ENCODE data around the gene MGA. TPM values are rescaled to one million over a fixed set of nuclear protein-coding genes. Genes with fewer than 3 reads are reported as not detected.

Gene MGA
- total RNA-seq (10 to 100 TPM; 42.6 to 46.6 TPM), total RNA-seq (205 to 305 reads per million in 2 donors)

DNA sequence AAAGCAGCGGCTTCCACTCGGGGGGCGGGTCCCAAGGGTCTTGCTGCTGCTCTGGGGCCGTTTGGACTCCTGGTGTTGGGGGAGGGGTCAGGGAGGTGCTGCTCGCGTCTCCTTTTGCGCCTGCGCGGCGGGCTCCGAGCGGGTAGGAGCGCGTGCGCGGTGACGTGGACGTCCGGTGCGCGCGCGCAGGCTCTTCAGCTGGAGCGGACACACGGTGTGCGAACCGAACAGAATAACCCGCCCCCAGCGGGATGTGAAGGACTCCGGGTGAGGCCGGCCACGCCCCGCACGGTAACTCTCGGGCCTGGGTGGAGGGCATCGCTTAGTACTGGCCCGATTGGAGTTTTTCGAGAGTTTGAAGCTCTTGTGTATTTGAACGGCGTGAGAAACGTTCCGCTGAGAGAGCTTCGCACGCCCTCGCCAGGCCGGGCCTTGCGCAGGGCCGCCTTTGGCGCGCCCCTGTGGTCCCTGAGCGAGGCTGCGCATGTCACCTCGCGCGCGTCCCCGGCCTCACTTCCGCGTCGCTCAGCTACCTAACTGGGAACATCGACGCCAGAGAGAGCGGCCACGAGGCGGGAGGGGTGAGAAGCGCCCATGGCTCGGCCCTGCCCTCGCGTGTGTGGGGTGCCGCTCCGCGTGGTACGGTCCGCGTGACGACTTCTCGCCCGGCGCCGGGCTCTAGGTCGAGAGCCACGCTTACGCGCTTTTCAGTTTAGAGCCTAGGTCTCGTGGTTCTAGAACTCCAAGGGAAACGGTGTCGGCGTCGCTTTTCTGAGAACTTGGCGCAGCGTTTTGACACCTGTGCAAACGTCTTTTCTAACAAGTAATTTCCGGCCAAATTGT, at the start of gene MGA:
TSS of gene MGA (plus strand) at position 171 of the 843 bp plus-strand sequence.
- H3K36me3 Mint-ChIP-seq (ENCODE audit: low read depth), result no peaks in the 10 kb centered on the region

DNA sequence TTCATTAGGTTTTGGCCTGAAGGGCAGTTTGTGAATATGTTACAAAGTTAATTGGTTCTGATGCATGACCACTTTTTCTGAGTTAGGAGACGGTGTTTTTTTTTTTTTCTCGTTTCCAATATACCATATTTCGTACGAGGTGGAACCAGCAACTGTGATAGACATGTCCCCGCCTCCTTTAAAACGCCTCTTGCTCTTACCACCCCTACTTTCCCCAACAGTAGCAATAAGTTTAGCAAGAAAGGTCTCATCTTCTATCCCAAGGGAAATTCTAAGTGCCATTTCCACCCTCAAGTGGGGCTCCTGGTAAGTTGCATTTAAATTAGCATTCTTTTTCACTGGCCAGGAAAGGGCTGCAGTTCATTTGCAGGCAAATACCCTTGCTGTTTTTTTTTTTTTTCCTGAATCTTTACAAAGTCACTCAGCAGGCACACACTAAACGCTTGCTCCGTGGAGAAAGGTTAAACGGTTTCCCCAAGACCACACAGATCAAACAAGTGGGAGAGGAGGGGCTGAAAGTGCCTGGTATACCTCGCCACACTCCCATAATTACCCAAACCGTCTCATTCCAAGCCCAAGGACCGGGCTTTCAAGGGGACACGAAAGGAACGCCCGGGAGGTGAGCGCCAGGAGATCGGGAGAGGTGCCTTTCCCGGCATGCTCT, 39.5 kb upstream of the MGA start:
- ATAC-seq, result peak; percentile 10
- Mint-ChIP-seq H3K27ac (peak overlapping the region; percentile 66), H3K36me3 (ENCODE audit: low read depth) (no peaks in the 10 kb centered on the region), H3K27me3 (no peaks in the 10 kb centered on the region), H3K4me3 (peak overlapping the region; percentile 76), H3K4me1 (peaks cover 8% of the 10 kb centered on the region)
- no peaks in the 10 kb centered on the region for H3K9me3 ChIP-seq (ENCODE audit: control insufficient read depth, low read length, poor library complexity, severe bottlenecking)
- DNase-seq, result no peak

More for the DNA sequence above, at the start of gene MGA:
- DNase-seq, result peak; percentile 81 to 87 (median 82)
- Mint-ChIP-seq H3K27me3 (no peaks in the 10 kb centered on the region), H3K4me3 (peak within 1 kb of the TSS; percentile 92), H3K27ac (peak within 1 kb of the TSS; percentile 98), H3K4me1 (peaks cover 30% of the 10 kb centered on the region)
- peak; percentile 82 for ATAC-seq
- H3K9me3 ChIP-seq (ENCODE audit: control insufficient read depth, low read length, poor library complexity, severe bottlenecking), result no peaks in the 10 kb centered on the region

DNA sequence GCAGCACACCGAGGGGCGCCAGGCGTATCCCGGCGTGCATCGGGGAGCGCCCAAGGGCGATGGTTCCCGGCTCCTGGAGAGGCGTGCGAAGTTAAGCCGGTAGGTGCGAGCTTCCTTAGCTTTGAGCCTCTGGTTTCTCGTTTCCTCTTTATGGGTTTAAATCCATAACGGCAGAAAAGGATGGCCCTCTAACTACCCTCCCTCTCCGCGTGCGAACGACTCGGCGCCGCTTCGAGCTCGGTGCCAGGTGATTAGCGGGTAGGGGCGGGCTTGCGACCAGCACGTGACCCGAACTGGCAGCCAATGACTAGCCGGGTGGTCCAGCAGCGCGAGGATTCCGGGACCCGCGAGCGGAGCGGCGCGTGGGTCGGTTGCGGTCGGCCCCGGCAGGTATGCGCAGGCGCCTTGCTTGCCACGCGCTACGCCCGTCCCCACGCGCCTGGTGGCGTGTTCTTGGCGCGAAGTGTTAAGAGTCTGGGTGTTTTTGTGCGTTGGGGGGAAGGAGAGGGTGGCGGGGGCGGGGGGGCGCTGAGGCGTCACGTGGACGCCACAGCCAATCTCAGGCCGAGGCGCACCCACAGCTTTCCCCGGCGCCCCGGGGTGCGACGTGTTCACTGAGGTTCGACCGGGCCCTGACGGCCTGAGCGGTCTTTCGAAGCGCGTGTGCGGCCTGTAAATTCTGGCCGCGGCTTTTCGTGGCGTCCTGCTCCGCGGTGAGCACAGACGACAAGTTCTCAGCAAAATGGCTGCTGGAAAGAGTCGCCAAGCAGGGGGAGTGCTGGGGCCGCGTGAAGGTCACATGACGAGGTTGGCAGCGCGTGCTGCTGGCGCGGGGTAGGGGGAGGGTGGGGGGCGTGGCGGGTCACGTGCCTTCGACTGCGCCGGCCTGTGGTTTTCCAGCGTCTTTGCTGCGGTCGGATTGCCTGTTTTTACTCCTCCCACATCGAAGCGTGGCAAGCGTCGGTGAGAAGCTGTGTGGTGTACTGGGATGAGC, 38.7 kb upstream of the MGA start:
- ATAC-seq, result peak; percentile 87

DNA sequence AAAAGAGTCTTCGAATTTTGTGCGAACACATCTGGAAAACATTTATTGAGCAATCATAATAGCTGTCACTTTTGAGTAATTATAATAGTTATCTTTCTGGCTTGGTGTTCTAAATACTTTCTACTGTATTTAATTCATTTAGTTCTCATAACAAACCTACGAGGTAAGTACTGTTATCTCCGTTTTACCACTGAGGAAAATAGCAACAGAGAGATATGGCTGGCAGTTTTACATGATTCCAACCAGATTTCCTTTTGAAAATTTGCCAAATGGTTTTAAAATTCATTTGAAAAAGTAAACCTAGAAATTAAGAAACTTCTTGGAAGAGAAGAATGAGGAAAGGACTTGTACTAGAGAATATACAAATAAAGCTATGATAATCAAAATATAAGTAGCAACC, 37.3 kb upstream of the MGA start:
- no peaks in the 10 kb centered on the region for H3K27me3 Mint-ChIP-seq
- ATAC-seq (no peak), DNase-seq (no peak)
- H3K4me1 Mint-ChIP-seq, result peaks cover 8% of the 10 kb centered on the region
- no peak overlapping the region for H3K27ac Mint-ChIP-seq
- no peak overlapping the region for H3K4me3 Mint-ChIP-seq
- H3K9me3 ChIP-seq (ENCODE audit: control insufficient read depth, low read length, poor library complexity, severe bottlenecking), result no peaks in the 10 kb centered on the region
- no peaks in the 10 kb centered on the region for H3K36me3 Mint-ChIP-seq (ENCODE audit: low read depth)

More for the DNA sequence above, 38.7 kb upstream of the MGA start:
- no peaks in the 10 kb centered on the region for H3K9me3 ChIP-seq (ENCODE audit: control insufficient read depth, low read length, poor library complexity, severe bottlenecking)
- peaks cover 8% of the 10 kb centered on the region for H3K4me1 Mint-ChIP-seq
- peak overlapping the region; percentile 66 for H3K27ac Mint-ChIP-seq
- H3K27me3 Mint-ChIP-seq, result no peaks in the 10 kb centered on the region
- H3K36me3 Mint-ChIP-seq (ENCODE audit: low read depth), result no peaks in the 10 kb centered on the region
- peak; percentile 58 to 64 (median 62) for DNase-seq
- peak overlapping the region; percentile 76 for H3K4me3 Mint-ChIP-seq

DNA sequence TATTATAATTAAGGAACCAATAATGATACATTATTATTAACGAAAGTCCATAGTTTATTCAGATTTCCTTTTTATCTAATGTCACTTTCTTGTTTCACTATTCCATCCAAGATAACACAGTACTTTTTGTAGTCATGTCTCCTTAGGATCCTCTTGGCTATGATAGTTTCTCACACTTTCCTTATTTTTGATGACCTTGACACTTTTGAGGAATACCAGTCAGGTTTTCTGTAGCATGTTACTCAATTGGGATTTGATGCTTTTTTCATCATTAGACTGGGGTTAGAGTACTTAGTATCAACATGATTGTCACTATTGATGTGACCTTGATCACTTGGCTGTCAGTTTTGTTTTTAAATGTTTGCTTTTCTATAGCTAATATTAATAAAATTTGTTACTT, 33.0 kb upstream of the MGA start:
- ATAC-seq, result no peak
- H3K4me1 Mint-ChIP-seq, result peaks cover 9% of the 10 kb centered on the region

DNA sequence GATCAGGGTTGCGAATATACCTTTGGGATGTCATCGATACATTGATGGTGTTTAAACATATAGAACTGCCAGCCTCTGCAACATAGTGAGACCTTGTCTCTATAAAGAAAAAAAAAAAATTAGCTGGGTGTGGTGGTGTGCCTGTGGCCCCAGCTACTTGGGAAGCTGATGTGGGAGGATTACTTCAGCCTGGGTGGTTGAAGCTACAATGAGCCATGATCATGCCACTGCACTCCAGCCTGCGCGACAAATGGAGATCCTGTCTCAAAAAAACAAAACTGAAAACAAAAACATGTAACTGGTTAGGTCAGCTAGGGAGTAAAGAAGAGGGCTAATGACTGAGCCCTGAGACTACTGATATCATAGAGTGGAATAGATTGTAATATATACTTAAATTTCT, 30.7 kb upstream of the MGA start:
- Mint-ChIP-seq H3K4me3 (no peak overlapping the region), H3K4me1 (peaks cover 19% of the 10 kb centered on the region), H3K27me3 (no peaks in the 10 kb centered on the region), H3K27ac (no peak overlapping the region), H3K36me3 (ENCODE audit: low read depth) (peaks cover 4% of the 10 kb centered on the region)
- H3K9me3 ChIP-seq (ENCODE audit: control insufficient read depth, low read length, poor library complexity, severe bottlenecking), result no peaks in the 10 kb centered on the region
- ATAC-seq (no peak), DNase-seq (no peak)

More for the DNA sequence above, 33.0 kb upstream of the MGA start:
- no peak overlapping the region for H3K4me3 Mint-ChIP-seq
- no peaks in the 10 kb centered on the region for H3K27me3 Mint-ChIP-seq
- H3K27ac Mint-ChIP-seq, result no peak overlapping the region
- no peak for DNase-seq
- H3K36me3 Mint-ChIP-seq (ENCODE audit: low read depth), result no peaks in the 10 kb centered on the region
- no peaks in the 10 kb centered on the region for H3K9me3 ChIP-seq (ENCODE audit: control insufficient read depth, low read length, poor library complexity, severe bottlenecking)

DNA sequence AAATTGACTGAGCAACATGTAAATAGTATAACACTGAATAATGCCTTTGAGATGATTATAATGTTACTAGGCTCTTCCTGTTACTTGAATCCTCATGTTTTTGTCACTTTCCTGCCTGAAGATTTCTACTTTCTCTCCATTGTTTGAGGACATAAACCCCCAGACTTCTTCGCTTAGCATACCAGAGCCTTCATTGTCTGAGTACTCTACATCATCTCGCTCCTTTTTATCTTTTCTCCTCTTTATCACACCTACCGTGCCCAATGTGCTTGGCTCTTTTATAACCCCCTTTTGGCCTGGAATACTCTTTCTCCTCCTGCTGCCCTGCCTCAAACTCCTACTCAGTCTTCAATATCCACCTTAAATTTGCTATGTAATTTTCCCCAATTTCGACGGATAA, 30.3 kb upstream of the MGA start:
- no peak for ATAC-seq
- Mint-ChIP-seq H3K4me1 (peaks cover 23% of the 10 kb centered on the region), H3K27ac (no peak overlapping the region), H3K4me3 (no peak overlapping the region), H3K36me3 (ENCODE audit: low read depth) (peaks cover 5% of the 10 kb centered on the region), H3K27me3 (no peaks in the 10 kb centered on the region)
- no peak for DNase-seq
- H3K9me3 ChIP-seq (ENCODE audit: control insufficient read depth, low read length, poor library complexity, severe bottlenecking), result no peaks in the 10 kb centered on the region

DNA sequence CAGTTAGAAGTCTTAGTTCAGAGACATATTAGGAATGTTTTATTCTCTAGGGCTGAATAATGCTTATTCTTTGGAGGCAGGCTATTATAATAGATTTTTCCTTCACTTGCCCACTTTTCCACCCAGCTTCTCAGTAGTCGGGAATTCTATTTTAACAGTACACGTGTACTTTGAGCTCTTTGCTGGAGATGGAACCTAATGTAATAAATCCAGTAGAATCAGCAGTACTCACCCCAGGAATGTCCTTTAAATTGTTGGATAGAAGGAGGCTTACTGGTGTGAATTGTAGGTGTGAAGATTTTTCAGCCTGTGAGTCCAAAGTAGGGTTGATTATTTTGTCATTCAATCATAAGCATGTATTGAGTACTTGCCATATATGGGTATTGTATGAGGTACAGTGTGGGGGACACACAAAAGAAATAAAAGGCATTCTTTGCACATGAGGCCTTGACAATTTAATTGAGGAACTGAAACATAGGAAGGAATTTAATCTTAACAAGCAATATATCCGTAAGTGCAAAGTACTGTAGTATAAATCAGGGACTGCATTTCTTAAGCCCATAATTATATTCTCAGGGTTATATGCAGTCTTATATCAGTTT, 29.5 kb upstream of the MGA start:
- DNase-seq, result no peak
- Mint-ChIP-seq H3K4me1 (peaks cover 23% of the 10 kb centered on the region), H3K27me3 (no peaks in the 10 kb centered on the region), H3K4me3 (no peak overlapping the region), H3K27ac (peak overlapping the region; percentile 11), H3K36me3 (ENCODE audit: low read depth) (peaks cover 5% of the 10 kb centered on the region)
- no peak for ATAC-seq
- no peaks in the 10 kb centered on the region for H3K9me3 ChIP-seq (ENCODE audit: control insufficient read depth, low read length, poor library complexity, severe bottlenecking)

DNA sequence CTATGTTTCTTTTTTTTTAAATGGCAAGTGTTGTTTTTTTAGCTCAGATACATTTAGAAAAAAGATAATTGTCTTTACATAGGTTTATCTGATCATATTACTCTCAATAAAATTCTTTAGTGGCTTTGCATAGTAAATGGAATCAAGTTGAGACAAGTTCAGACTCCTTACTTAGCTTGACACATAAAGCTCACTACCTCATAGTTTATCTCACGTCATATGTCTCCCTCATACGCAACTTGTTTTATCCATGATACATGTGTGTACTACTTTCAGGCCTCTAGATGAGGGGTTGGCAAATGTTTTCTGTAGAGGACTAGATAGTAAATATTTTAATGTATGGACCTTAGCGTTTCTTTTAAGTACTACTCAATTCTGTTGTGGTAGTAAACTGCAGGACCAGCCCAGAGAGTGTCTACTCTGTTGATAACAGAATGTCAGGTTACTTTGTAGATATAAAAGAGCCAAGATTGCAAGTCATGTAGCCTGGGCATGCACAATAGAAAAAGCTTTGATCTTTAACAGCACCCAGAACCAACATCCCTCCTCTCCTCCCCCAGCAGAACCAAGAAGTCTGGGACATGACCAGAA, 28.2 kb upstream of the MGA start:
- ATAC-seq (no peak), DNase-seq (no peak)
- H3K36me3 Mint-ChIP-seq (ENCODE audit: low read depth), result peaks cover 5% of the 10 kb centered on the region
- H3K27ac Mint-ChIP-seq, result no peak overlapping the region
- H3K4me3 Mint-ChIP-seq, result no peak overlapping the region
- H3K4me1 Mint-ChIP-seq, result peaks cover 27% of the 10 kb centered on the region
- no peaks in the 10 kb centered on the region for H3K9me3 ChIP-seq (ENCODE audit: control insufficient read depth, low read length, poor library complexity, severe bottlenecking)
- H3K27me3 Mint-ChIP-seq, result no peaks in the 10 kb centered on the region

DNA sequence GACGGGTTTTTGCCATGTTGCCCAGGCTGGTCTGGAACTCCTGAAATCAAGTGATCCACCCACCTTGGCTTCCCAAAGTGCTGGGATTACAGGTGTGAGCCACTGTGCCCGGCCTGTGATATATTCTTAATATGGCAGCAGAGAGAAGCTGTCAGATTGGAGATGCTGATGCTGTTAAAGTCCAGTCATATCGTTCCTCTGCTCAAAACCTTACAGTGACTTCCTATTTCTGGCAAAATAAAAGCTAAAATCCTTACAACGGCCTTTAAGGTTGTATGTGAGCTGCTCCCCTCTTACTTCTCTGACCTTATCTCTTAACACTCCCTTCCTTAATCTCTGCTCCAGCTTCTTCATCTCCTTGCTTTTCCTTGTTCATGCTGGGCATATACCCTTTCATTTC, 26.6 kb upstream of the MGA start:
- H3K4me1 Mint-ChIP-seq, result peaks cover 25% of the 10 kb centered on the region
- ATAC-seq (no peak), DNase-seq (no peak)
- no peak overlapping the region for H3K27ac Mint-ChIP-seq
- H3K27me3 Mint-ChIP-seq, result no peaks in the 10 kb centered on the region
- H3K36me3 Mint-ChIP-seq (ENCODE audit: low read depth), result peaks cover 5% of the 10 kb centered on the region
- H3K4me3 Mint-ChIP-seq, result no peak overlapping the region
- H3K9me3 ChIP-seq (ENCODE audit: control insufficient read depth, low read length, poor library complexity, severe bottlenecking), result no peaks in the 10 kb centered on the region

DNA sequence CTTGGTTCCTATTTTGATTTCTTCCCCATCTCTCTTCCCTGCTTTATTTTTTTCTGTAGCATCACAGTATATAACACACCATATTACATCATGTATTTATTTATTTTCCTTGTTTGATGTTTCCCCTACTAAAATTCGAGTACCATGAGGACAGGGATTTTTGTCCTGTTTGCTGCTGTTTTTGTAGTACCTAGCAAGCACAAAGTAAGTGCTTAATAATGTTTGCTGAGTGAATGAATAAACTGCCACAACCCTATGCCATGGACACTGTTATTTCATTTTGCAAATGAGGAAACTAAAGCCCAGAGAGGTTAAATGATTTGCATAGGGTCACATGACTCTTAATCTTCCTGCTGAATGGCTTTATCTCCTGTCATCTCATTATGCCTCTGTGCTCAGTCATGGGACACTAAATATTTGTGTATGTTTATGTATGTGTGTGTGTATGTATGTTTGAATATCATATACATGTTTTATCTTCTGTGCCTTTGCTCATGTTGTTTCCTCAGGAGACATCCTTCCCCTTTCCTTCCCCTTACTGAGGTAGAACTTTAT, 26.1 kb upstream of the MGA start:
- peaks cover 8% of the 10 kb centered on the region for H3K36me3 Mint-ChIP-seq (ENCODE audit: low read depth)
- ATAC-seq (no peak), DNase-seq (no peak)
- H3K9me3 ChIP-seq (ENCODE audit: control insufficient read depth, low read length, poor library complexity, severe bottlenecking), result no peaks in the 10 kb centered on the region
- no peak overlapping the region for H3K27ac Mint-ChIP-seq
- H3K4me3 Mint-ChIP-seq, result no peak overlapping the region
- H3K4me1 Mint-ChIP-seq, result peaks cover 26% of the 10 kb centered on the region
- no peaks in the 10 kb centered on the region for H3K27me3 Mint-ChIP-seq

DNA sequence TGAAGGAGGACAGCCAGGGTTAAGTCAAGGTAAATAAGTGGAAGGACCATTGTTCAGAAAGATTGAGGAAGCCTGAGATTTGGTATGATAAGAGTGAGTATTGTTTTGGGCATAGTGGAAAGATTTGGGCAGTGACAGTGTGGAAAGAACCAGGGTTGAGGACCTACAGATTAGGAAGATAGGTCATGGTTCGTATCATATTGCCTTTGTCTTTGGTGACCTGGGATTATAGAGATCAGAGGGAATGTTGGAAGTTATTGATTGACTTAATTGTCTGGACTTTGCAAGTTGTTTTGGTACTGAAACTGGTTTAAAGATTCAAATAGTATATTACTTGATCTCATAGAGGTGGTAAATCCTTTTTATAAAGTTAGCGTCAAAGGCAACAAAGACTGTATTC, 23.1 kb upstream of the MGA start:
- H3K9me3 ChIP-seq (ENCODE audit: control insufficient read depth, low read length, poor library complexity, severe bottlenecking), result no peaks in the 10 kb centered on the region
- no peaks in the 10 kb centered on the region for H3K27me3 Mint-ChIP-seq
- no peak for DNase-seq
- no peak overlapping the region for H3K4me3 Mint-ChIP-seq
- ATAC-seq, result no peak
- peaks cover 25% of the 10 kb centered on the region for H3K4me1 Mint-ChIP-seq
- peaks cover 12% of the 10 kb centered on the region for H3K36me3 Mint-ChIP-seq (ENCODE audit: low read depth)
- no peak overlapping the region for H3K27ac Mint-ChIP-seq
